ENCODE data around the gene DHCR7.

GRCh38 chr11:71456294-71456693 is 8.1 kb upstream of the DHCR7 start:
- TF ChIP-seq CTCF (conservative IDR thresholded peaks at IDR 0.05; ENCODE audit: low read length) = no peak
- TF ChIP-seq EZH2phosphoT487 (IDR thresholded peaks at IDR 0.05; ENCODE audit: borderline replicate concordance) = no peak

All from Loucy (cell line).